Osteoblast (primary cell): ENCODE results near the gene IL22RA1. TPM values are rescaled to one million over a fixed set of nuclear protein-coding genes. Genes with fewer than 3 reads are reported as not detected.

Source experiments
- DNase-seq: peaks from one replicate; pipeline ENCODE4 v3.0.0; 2011; ENCODE audit warnings: low spot score, mixed read lengths; ENCODE audit not compliant: insufficient read length; ENCODE audit errors: missing footprints
- H2AFZ ChIP-seq: 2 replicates; pipeline ENCODE4 v1.6.0; 2011; ENCODE audit warnings: mild to moderate bottlenecking, low read length
- H3K27ac ChIP-seq: 2 replicates; pipeline ENCODE4 v1.5.1; 2011; ENCODE audit warnings: mild to moderate bottlenecking, low read depth, low read length, moderate library complexity
- H3K27me3 ChIP-seq: 2 replicates; pipeline ENCODE4 v1.6.0; 2012; ENCODE audit warnings: mild to moderate bottlenecking, control low read depth, inconsistent platforms, low read length, moderate library complexity; ENCODE audit not compliant: insufficient read depth
- H3K36me3 ChIP-seq: 2 replicates; pipeline ENCODE4 v1.5.1; 2011; ENCODE audit warnings: mild to moderate bottlenecking, low read length, control low read depth, moderate library complexity; ENCODE audit not compliant: insufficient read depth
- H3K4me1 ChIP-seq: 2 replicates; pipeline ENCODE4 v1.5.1; 2011; ENCODE audit warnings: mild to moderate bottlenecking, low read length, control low read depth, moderate library complexity; ENCODE audit not compliant: insufficient read depth
- H3K4me2 ChIP-seq: 2 replicates; pipeline ENCODE4 v1.6.0; 2011; ENCODE audit warnings: mild to moderate bottlenecking, low read length; ENCODE audit not compliant: insufficient read depth
- H3K4me3 ChIP-seq: fragments of 200-600 bp; sonication (generic); 3 replicates; pipeline ENCODE4 v1.5.1; 2012; ENCODE audit warnings: mild to moderate bottlenecking, low read length, inconsistent platforms; ENCODE audit not compliant: insufficient read depth
- H3K79me2 ChIP-seq: 2 replicates; pipeline ENCODE4 v1.6.0; 2012; ENCODE audit warnings: mild to moderate bottlenecking, low read length, control low read depth, inconsistent platforms; ENCODE audit not compliant: insufficient read depth
- H3K9me3 ChIP-seq: 2 replicates; pipeline ENCODE4 v1.5.1; 2011; ENCODE audit warnings: low read depth, low read length, control low read depth
- H4K20me1 ChIP-seq: 2 replicates; pipeline ENCODE4 v1.6.0; 2012; ENCODE audit warnings: mild to moderate bottlenecking, low read length, control low read depth; ENCODE audit not compliant: insufficient read depth
- total RNA-seq: library from RNA; depleted of rRNA; stranded (reverse); fragments of >200 nt; gene quantifications from 2 replicates; pipeline ENCODE4 v1.2.3, GENCODE V29; 2012
- TF ChIP-seq, protein P1 (sequence below): IDR thresholded peaks from 2 replicates; pipeline ENCODE4 v1.5.1; 2011; ENCODE audit warnings: mild to moderate bottlenecking, low read depth, low read length, moderate library complexity; ENCODE audit errors: extremely low read depth

Gene IL22RA1
- total RNA-seq, 1 donor = under 0.01 TPM

DNA sequence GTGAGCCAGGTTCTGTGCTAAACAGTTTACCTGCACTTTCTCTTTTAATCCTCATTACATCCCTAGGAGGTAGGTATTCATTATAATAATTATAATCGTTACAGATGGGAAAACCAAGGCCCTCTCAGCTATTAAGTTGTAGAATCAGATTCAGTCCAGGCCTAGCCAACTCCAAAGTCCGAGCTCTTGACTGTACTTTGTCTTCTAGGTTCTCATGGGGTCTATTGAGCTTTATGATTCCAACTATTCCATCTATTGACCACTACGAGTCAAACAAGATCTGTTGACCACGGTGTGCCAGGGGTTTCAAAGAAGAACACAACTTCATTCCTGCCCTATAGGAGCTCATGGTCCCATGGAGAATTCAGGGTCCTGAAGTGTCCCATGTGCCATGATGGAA lies 42.1 kb upstream of the IL22RA1 start:
- Histone ChIP-seq H3K4me3 (no peak overlapping the region), H3K79me2 (no peaks in the 10 kb centered on the region), H3K27me3 (peaks cover 34% of the 10 kb centered on the region), H3K4me1 (peaks cover 3% of the 10 kb centered on the region), H3K9me3 (no peaks in the 10 kb centered on the region), H3K4me2 (no peak overlapping the region), H2AFZ (no peak overlapping the region), H4K20me1 (no peaks in the 10 kb centered on the region), H3K27ac (no peak overlapping the region), H3K36me3 (no peaks in the 10 kb centered on the region)
- TF ChIP-seq, protein P1, sequence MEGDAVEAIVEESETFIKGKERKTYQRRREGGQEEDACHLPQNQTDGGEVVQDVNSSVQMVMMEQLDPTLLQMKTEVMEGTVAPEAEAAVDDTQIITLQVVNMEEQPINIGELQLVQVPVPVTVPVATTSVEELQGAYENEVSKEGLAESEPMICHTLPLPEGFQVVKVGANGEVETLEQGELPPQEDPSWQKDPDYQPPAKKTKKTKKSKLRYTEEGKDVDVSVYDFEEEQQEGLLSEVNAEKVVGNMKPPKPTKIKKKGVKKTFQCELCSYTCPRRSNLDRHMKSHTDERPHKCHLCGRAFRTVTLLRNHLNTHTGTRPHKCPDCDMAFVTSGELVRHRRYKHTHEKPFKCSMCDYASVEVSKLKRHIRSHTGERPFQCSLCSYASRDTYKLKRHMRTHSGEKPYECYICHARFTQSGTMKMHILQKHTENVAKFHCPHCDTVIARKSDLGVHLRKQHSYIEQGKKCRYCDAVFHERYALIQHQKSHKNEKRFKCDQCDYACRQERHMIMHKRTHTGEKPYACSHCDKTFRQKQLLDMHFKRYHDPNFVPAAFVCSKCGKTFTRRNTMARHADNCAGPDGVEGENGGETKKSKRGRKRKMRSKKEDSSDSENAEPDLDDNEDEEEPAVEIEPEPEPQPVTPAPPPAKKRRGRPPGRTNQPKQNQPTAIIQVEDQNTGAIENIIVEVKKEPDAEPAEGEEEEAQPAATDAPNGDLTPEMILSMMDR = no peak
- DNase-seq = no peak

DNA sequence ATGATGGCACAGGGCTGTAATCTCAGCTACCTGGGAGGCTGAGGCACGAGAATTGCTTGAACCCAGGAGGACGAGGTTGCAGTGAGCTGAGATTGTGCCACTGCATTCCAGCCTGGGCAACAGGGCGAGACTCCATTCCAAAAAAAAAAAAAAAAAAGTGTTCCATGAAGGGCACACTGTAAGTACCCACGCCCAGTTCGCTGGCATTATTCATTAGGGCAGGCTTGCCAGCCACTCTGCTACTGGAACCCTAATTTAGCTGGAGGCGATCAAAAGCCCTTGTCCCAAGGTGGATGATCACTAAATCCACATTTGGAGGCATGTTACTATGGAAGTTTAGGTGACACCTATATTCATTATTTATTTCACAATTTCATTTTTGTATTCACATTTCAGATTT lies 39.1 kb upstream of the IL22RA1 start:
- H4K20me1 ChIP-seq = no peaks in the 10 kb centered on the region
- no peak for DNase-seq
- no peaks in the 10 kb centered on the region for H3K4me1 ChIP-seq
- H3K79me2 ChIP-seq = no peaks in the 10 kb centered on the region
- H3K27me3 ChIP-seq = peaks cover 17% of the 10 kb centered on the region
- H3K4me2 ChIP-seq = no peak overlapping the region
- no peak overlapping the region for H3K27ac ChIP-seq
- no peak overlapping the region for H2AFZ ChIP-seq
- no peak overlapping the region for H3K4me3 ChIP-seq
- H3K9me3 ChIP-seq = no peaks in the 10 kb centered on the region
- no peaks in the 10 kb centered on the region for H3K36me3 ChIP-seq
- TF ChIP-seq, protein P1 = no peak

DNA sequence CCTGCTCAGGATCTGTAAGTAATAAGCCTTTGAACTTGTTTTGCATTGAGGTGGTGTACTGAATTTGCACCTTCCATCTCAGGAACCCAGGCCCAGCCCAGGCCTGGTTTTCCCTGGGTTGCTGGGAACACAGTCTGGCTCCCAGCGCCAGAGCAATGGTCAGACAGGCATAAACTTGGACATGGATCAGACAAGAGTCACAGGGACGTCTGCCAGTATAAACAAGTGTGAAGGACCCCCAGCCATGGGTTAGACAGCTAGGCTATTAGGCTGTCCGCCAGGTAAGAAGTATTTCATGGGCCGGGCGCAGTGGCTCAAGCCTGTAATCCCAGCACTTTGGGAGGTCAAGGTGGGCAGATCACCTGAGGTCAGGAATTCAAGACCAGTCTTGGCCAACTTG lies 38.7 kb upstream of the IL22RA1 start:
- Histone ChIP-seq H3K4me3 (no peak overlapping the region), H3K27ac (no peak overlapping the region), H2AFZ (no peak overlapping the region), H3K4me1 (no peaks in the 10 kb centered on the region), H3K27me3 (peaks cover 13% of the 10 kb centered on the region), H3K79me2 (no peaks in the 10 kb centered on the region), H3K9me3 (no peaks in the 10 kb centered on the region), H4K20me1 (no peaks in the 10 kb centered on the region), H3K4me2 (no peak overlapping the region), H3K36me3 (no peaks in the 10 kb centered on the region)
- DNase-seq = no peak
- TF ChIP-seq, protein P1 = no peak

DNA sequence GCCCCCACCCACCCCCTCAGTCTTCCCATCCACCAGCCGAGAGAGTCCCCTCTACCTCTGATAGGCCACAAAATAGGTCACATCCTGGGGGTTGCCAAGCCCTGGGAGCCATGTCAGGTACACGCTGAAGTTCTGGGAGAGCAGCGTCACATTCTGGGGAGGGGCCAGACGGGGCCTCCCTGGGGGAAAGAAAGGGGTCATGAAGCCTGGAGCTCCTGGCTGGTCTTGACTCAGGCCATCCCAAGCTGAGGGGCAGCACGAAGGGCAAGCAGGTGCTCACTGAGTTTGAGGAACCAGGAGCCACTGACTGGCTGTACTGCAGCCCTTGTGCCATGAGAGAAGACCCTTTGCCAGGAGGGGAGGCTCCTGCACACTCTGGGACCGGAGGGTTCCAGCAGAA lies 37.7 kb upstream of the IL22RA1 start:
- no peak overlapping the region for H3K27ac ChIP-seq
- H3K4me3 ChIP-seq = no peak overlapping the region
- H3K4me2 ChIP-seq = no peak overlapping the region
- H3K4me1 ChIP-seq = no peaks in the 10 kb centered on the region
- no peaks in the 10 kb centered on the region for H3K36me3 ChIP-seq
- TF ChIP-seq, protein P1 = no peak
- H3K9me3 ChIP-seq = no peaks in the 10 kb centered on the region
- no peaks in the 10 kb centered on the region for H4K20me1 ChIP-seq
- no peak for DNase-seq
- no peaks in the 10 kb centered on the region for H3K79me2 ChIP-seq
- H3K27me3 ChIP-seq = peaks cover 4% of the 10 kb centered on the region
- no peak overlapping the region for H2AFZ ChIP-seq
